Stimulated activated CD4-positive, alpha-beta T cell treated with anti-CD3 and anti-CD28 coated beads, Interleukin-2, amount 100 ng/mL, for 4 hours (primary cell): ENCODE results near the gene GPR62.

Experiments
- DNase-seq: peaks from one replicate; pipeline ENCODE4 v3.0.0-alpha.2; 2020; ENCODE audit warnings: low read depth

Gene GPR62

DNA sequence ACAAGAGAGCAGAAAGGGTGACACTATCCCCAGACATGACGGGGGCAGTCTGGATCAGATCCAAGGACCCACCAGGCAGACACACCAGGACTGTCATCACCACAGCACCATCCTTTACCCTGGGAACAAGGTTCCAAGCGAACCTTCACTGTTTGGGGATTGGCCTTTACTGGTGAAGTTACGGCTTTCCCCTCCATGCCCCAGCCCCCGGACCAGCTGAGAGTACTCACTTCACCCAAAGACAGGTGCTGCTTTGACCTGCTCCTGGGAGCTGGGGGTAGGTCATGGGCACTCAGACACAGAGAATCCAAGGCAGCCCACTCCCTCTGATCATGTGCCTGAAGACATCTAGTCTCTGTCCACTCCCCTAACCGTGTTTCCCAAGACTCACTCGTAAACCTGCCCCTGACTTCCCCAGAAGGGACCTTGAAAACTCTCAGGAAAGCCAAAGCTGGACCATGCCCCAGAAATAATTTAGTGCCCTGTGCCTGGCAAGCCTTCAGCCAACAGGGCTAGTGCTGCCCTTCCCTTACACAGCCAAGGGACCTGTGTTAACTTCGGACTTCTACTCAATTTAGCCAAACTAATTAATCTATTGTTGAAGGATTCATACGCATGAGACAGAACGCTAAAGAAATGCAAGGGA, 16.3 kb upstream of the GPR62 start:
- DNase-seq, result no peak

GRCh38 chr3:51940648-51941462, 14.3 kb upstream of the GPR62 start:
- DNase-seq, result no peak

DNA sequence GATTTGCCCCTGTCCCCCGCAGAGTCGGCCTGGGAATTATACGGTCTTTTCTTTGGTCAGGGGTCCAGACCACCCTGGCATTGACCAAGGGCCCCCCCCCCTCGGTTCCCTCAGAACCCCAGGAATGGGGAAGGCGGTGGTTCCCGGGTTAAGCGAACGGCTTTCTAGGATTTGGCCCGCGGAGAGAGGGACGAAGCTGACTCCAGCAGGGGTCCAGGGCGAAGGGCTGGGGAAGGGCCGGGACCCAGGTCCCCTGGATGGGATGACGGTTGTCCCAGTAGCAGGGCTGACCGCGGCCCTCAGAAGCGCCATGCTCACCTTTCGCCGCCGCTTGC, 13.8 kb upstream of the GPR62 start:
- DNase-seq, result no peak

DNA sequence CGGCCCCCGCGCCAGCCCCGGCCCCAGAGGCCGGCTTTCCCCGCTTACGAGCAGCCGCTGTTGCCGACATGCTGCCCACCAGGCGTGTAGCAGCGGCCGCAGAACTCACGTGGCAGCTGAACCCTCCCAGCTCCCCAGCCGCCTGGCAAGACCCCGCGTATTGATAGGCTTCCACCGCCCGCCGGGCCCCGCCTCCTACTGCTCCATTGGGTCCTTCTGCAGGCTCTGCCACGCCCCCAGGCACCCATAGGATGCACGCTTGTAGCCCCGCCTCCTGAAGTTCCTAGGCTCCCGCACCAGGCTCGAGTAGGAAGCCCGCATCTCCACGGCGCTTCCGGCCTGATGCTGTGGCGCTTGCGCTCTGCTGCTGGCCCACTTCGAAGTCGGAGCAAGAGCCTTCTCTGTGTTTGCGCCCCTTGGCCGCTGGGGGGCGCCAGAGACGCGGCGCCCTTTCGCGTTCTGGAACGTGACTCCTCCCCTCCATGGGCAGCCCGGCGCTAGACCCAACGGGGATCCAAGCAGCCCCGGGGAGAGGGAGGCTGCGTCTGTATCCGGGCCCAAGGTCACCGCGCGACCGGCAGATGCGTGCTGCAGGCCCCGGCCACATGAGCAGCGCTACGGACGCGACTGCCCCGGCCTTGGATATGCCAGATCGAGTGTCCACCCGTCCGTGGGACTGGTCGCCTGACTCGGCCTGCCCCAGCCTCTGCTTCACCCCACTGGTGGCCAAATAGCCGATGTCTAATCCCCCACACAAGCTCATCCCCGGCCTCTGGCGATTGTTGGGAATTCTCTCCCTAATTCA, 13.2 kb upstream of the GPR62 start, which contains the start of the genes PARP3 and RRP9:
Gene PARP3, plus strand, starts transcription at position 566 of the 805 bp plus-strand sequence. CDS start 993 bp downstream, outside the sequence.
Gene RRP9, minus strand, starts transcription at position 107 of the 805 bp plus-strand sequence. Its CDS starts 37 bp downstream, at position 70.
- DNase-seq, result peak; percentile 100

- DNase-seq, result peak; percentile 60
These were observed 12.4 kb upstream of the GPR62 start for GRCh38 chr3:51942603-51943450.

- DNase-seq, result no peak
These were observed 11.5 kb upstream of the GPR62 start for GRCh38 chr3:51943451-51944391.

DNA sequence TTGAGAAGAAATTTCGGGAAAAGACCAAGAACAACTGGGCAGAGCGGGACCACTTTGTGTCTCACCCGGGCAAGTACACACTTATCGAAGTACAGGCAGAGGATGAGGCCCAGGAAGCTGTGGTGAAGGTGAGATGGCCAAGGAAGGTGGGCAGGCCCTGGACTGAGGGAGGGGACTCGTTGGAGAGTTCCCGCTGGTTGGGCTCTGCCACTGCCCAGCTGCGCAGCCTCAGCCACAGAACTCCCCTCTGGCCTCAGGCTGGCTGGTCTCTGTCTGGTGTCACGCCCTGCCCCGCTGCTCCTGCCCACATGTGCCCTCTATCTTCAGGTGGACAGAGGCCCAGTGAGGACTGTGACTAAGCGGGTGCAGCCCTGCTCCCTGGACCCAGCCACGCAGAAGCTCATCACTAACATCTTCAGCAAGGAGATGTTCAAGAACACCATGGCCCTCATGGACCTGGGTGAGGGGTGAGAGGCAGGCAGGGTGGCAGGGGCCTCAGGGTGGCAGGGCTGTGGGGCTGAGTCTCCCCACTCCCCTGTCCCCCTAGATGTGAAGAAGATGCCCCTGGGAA, 10.6 kb upstream of the GPR62 start:
- no peak for DNase-seq

DNA sequence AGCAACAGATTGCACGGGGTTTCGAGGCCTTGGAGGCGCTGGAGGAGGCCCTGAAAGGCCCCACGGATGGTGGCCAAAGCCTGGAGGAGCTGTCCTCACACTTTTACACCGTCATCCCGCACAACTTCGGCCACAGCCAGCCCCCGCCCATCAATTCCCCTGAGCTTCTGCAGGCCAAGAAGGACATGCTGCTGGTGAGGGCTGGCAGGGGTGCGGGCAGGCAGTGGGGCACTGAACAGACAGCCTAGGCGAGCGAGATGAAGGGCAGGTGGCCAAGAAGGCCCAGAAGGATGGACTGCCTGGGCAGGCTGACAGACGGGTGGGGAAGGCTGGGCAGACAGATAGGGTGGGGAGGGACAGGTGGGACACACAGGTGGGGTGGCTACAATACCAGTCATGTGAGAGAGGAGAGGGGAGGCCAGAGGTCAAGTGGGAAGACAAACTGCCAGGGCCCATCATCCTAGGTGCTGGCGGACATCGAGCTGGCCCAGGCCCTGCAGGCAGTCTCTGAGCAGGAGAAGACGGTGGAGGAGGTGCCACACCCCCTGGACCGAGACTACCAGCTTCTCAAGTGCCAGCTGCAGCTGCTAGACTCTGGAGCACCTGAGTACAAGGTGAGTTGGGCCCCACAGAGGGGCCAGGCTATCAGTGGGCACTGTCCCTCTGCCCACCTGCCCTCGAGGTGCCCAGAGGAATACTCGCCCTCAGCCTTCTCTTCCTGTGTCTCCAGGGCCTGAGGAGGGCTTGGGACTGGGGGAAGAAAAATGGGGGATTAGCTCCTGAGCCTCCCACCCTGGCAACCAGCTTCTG, 9.9 kb upstream of the GPR62 start:
- DNase-seq, result no peak

GRCh38 chr3:51945926-51946705, 9.1 kb upstream of the GPR62 start:
- no peak for DNase-seq

DNA sequence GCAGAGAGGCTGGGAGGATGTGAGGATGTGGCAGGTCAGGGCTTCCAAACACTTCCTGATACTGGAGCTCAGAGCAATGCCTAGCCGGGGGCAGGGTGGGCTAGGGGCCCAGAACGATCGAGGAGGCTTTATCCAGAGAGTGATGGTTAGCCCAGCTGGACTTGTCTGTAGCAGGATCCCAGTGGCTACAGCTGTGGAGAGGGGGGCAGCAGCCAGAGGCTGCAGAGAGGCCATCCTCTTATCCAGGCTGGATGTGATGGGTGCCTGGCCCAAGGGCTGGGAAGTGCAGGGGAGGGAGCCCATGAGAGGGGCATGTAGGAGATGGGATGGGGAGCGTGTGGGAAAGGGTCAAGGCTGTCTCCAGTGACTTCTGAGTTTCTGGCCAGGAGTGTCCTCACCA, 8.4 kb upstream of the GPR62 start:
- DNase-seq, result no peak

DNA sequence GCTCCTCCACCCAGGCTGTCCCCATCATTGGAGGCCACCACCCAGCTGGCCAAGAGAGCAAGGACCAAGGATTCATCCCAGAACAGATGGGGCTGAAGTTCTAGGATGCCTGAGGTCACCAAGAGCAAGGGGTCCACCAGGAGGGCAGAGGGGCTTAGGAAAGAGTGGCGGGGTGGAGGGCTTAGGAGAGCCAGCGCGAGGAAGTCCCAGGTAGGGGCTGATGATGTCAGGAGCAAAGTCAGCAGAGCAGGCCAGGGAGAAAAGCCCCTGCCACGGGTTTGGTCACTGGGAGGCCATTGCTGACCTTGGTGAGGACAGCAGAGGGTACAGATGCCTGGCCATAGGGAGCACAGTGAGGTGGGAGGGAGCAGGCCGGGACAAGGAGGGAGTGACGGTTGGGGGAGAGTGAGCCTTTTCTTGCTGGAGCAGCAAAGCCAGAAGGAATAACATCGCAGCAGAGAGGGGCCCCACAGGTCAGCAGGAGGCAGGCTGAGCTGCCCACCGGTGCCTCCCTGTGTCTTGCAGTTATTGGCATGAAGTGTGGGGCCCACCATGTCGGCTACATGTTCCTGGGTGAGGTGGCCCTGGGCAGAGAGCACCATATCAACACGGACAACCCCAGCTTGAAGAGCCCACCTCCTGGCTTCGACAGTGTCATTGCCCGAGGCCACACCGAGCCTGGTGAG, 7.8 kb upstream of the GPR62 start:
- no peak for DNase-seq

DNA sequence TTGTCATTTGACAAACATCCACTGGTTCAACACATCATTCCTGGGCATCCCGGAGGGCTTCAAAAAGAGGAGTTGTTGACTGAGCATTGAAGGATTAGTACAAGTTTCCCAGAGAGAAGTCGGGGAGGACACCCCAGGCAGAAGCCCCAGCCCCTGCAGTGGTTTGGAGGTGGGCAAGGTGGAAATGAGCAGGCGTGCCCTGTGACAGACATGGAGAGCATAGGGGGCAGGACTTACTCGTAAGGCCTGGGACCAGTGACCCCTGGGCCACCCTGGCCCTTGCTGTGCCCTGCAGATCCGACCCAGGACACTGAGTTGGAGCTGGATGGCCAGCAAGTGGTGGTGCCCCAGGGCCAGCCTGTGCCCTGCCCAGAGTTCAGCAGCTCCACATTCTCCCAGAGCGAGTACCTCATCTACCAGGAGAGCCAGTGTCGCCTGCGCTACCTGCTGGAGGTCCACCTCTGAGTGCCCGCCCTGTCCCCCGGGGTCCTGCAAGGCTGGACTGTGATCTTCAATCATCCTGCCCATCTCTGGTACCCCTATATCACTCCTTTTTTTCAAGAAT, 7.1 kb upstream of the GPR62 start:
- no peak for DNase-seq

- no peak for DNase-seq
These were observed 6.1 kb upstream of the GPR62 start for GRCh38 chr3:51949121-51949520.

DNA sequence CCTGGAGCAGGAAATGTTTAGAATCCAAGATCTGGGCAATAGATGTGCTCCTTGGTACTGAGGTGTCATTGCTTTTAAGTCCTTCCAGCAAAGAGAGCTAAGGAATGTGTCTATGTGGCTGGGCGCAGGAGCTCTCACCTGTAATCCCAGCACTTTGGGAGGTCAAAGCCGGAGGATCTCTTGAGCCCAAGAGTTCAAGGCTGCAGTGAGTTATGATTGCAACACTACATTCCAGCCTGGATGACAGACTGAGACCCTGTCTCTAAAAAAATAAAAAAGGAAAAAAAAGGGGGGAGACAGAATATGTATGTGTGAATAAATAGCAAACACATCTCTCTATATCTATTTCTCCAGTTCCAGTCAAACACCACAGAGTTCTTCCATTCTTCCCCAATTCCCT, 4.3 kb upstream of the GPR62 start:
- no peak for DNase-seq

GRCh38 chr3:51953445-51953844, 1.7 kb upstream of the GPR62 start:
- DNase-seq, result no peak

DNA sequence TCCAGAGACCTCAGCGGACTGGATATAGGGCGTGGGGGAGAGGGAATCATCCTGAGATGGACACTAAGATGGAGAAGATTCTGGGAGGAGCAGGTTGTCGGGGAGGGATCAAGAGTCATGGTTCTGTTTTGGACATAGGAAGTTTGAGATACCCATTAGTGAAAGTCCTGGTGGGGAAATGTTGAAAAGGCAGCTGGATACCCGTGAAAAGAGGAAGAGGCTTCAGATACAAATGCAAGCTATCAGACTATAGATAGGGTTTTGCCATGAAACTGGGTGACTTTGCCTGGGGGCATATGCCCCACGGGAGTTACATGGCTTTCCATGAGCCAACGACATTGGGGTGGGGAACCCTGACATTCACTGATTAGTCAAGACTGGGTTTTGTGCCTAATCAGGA, 1.1 kb upstream of the GPR62 start:
- DNase-seq, result no peak

- DNase-seq, result no peak
These were observed 468 bp upstream of the GPR62 start for GRCh38 chr3:51954713-51955112.
